ENCODE data around the gene CCDC8.

DNA sequence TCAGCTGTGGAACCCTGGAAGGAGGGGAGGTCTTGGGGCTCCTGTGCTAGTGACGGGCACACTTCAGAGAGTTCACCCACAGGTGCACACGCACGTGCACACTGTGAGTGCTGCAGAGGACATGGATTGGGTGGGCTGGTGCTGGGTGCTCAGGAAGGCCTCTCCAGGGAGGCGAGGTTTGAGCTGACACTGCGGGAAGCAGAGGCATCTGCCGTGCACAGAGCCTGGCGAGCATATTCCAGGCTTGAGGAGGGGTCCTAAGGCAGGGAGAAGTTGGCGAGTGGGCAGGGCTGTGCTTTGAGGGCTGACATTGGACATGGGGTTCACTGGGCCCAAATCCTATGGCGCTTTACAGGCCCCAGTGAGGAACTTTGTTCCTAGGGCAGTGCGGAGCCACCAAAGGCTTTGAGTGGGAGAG lies 25.6 kb downstream of the CCDC8 start:
- TF ChIP-seq, protein P1, sequence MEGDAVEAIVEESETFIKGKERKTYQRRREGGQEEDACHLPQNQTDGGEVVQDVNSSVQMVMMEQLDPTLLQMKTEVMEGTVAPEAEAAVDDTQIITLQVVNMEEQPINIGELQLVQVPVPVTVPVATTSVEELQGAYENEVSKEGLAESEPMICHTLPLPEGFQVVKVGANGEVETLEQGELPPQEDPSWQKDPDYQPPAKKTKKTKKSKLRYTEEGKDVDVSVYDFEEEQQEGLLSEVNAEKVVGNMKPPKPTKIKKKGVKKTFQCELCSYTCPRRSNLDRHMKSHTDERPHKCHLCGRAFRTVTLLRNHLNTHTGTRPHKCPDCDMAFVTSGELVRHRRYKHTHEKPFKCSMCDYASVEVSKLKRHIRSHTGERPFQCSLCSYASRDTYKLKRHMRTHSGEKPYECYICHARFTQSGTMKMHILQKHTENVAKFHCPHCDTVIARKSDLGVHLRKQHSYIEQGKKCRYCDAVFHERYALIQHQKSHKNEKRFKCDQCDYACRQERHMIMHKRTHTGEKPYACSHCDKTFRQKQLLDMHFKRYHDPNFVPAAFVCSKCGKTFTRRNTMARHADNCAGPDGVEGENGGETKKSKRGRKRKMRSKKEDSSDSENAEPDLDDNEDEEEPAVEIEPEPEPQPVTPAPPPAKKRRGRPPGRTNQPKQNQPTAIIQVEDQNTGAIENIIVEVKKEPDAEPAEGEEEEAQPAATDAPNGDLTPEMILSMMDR (conservative IDR thresholded peaks at IDR 0.05; ENCODE audit: low read depth, low read length), result no peak
- no peak for TF ChIP-seq MAZ (IDR thresholded peaks at IDR 0.05; ENCODE audit: borderline replicate concordance, low read depth, low read length)
- TF ChIP-seq POLR2A (IDR thresholded peaks at IDR 0.05; ENCODE audit: low read depth, low read length), result no peak
- TF ChIP-seq RFX5 (IDR thresholded peaks at IDR 0.05; ENCODE audit: low read depth, low read length), result no peak
- TF ChIP-seq CEBPB (IDR thresholded peaks at IDR 0.05; ENCODE audit: low read depth, low read length), result no peak
- no peak for TF ChIP-seq MAFK (IDR thresholded peaks at IDR 0.05; ENCODE audit: low read depth, low read length)
- no peak for TF ChIP-seq CHD1 (IDR thresholded peaks at IDR 0.05; ENCODE audit: low read depth, low read length)
- TF ChIP-seq RAD21 (IDR thresholded peaks at IDR 0.05; ENCODE audit: low read length), result no peak
- TF ChIP-seq SMC3 (IDR thresholded peaks at IDR 0.05; ENCODE audit: low read depth, low read length), result no peak

Measured in IMR-90 (cell line).